ENCODE data around the gene ANKFN1.

- TF ChIP-seq CTCF (IDR thresholded peaks at IDR 0.05; ENCODE audit: insufficient read depth, low read depth, low read length) (no peak), EZH2 (IDR thresholded peaks at IDR 0.05; ENCODE audit: insufficient read depth, low read length) (no peak)
Observed at GRCh38 chr17:56426901-56427300, 273.6 kb downstream of the ANKFN1 start.
